Muscle layer of colon (tissue), 2 donors: ENCODE results near the gene LPCAT2.

Experiments used
- H3K27ac ChIP-seq: one replicate; pipeline ENCODE4 v1.7.0; 2013; ENCODE audit warnings: low read depth, mild to moderate bottlenecking, low read length, moderate library complexity
- H3K27me3 ChIP-seq, 2 donors: one replicate each; pipeline ENCODE4 v1.7.0; 2013; ENCODE audit warnings: low read length in 2 of 2, mild to moderate bottlenecking in 2 of 2; ENCODE audit not compliant: insufficient read depth in 2 of 2, control insufficient read depth in 1 of 2
- H3K36me3 ChIP-seq: one replicate; pipeline ENCODE4 v1.7.0; 2013; ENCODE audit warnings: mild to moderate bottlenecking, low read length; ENCODE audit not compliant: insufficient read depth
- H3K4me1 ChIP-seq: one replicate; pipeline ENCODE4 v1.7.0; 2013; ENCODE audit warnings: mild to moderate bottlenecking, low read length; ENCODE audit not compliant: insufficient read depth
- H3K4me3 ChIP-seq, 2 donors: one replicate each; pipeline ENCODE4 v1.7.0; 2013; ENCODE audit warnings: low read length in 2 of 2, low read depth in 1 of 2, mild to moderate bottlenecking in 1 of 2, moderate library complexity in 1 of 2
- H3K9ac ChIP-seq: one replicate; pipeline ENCODE4 v1.7.0; 2013; ENCODE audit warnings: low read length
- H3K9me3 ChIP-seq: one replicate; pipeline ENCODE4 v1.7.0; 2013; ENCODE audit warnings: mild to moderate bottlenecking, low read length
- donor health status: abdominal sarcoma.
- donor health status: Adenocarcinoma of cecum.

The LPCAT2 gene

DNA sequence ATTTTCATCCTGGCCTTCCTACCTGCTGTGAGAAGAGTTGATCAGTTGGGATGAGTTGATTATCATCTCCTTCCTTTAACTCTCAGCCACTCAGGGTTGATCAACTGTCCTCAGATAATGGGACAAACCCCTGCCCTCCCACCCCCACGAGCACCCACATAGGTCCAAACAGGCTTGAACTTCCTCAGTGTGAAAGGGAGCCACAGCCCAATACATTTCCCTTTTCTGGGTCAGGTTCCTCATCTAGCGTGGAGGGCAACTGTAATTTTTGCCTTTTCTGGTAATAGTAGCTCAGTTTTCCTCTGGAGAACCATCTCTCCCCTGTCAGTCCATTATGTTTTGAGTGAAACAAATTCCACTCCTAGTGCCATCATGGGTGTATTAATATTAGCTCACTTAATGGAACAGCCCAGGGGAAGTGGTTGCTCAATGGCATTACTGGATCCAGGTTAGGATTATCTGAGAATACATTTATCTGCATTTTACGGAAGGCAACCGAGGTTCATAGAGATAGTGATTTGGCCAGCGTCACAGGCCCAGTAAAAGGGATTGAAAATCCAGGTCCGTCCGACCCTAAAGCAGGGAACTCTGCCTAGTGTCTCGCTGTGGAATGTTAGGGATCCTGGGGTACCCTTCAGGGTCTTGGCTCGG lies 476 bp upstream of the LPCAT2 start:
- Histone ChIP-seq H3K27me3 (peaks cover 4% of the 10 kb centered on the region in 2 donors), H3K4me1 (peaks cover 11% of the 10 kb centered on the region), H3K9ac (no peak overlapping the region), H3K4me3 (peak overlapping the region; percentile 48 to 53), H3K27ac (no peak overlapping the region), H3K9me3 (no peaks in the 10 kb centered on the region), H3K36me3 (no peaks in the 10 kb centered on the region)

DNA sequence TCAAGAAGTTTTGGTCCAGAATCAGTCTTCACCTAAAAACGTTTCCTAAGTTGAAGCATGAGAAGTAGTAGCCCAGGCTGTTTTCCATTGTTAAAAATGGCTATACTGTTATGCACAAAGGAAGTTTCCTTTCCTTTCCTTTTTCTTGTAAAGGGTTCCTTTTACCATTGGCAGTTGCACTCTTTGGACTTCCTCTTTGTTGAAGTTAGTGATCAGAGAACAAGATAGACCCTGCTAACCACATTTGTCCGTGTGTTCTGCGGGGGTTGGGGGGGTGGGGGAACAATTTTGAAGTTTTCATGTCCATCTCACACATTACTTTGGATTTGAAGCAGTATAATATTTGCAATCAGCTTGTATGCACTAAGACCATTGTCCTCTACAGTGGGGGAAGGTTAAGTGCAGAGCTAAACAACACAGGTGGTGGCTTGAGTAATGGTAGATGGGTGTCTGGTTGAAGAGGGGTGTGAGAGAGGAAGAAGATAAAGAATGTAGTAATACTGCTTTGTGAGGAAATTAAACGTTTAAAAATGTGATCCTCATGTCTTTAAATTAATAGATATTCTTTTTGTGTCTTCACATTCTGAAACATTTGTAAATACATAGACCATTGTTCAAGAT lies 1.4 kb downstream of the LPCAT2 start:
- no peak overlapping the region for H3K9ac ChIP-seq
- H3K4me1 ChIP-seq: peaks cover 7% of the 10 kb centered on the region
- H3K27ac ChIP-seq: no peak overlapping the region
- H3K4me3 ChIP-seq: no peak overlapping the region
- no peaks in the 10 kb centered on the region for H3K36me3 ChIP-seq
- H3K27me3 ChIP-seq: peaks cover 4% of the 10 kb centered on the region in 2 donors
- H3K9me3 ChIP-seq: no peaks in the 10 kb centered on the region

DNA sequence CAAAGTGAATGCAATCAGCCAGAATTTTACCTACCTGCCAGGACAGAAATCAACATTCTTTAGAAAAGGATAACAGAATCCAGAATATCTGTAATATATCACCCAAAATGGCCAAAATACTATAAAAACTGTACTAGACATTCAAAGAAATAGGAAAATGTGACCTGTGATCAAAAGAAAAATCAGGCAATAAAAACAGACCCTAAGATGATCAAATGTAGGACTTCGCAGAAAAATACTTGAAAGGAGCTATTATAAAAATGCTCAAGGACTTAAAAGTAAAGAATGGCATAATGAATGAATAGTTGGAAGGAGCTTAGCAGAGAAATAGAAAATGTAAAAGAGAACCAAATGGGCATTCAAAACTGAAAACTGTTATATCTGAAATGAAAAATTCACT lies 4.1 kb downstream of the LPCAT2 start:
- Histone ChIP-seq H3K36me3 (no peaks in the 10 kb centered on the region), H3K9me3 (no peaks in the 10 kb centered on the region), H3K4me1 (peaks cover 7% of the 10 kb centered on the region), H3K9ac (no peak overlapping the region), H3K4me3 (no peak overlapping the region), H3K27ac (no peak overlapping the region), H3K27me3 (peaks cover 4% of the 10 kb centered on the region in 2 donors)

DNA sequence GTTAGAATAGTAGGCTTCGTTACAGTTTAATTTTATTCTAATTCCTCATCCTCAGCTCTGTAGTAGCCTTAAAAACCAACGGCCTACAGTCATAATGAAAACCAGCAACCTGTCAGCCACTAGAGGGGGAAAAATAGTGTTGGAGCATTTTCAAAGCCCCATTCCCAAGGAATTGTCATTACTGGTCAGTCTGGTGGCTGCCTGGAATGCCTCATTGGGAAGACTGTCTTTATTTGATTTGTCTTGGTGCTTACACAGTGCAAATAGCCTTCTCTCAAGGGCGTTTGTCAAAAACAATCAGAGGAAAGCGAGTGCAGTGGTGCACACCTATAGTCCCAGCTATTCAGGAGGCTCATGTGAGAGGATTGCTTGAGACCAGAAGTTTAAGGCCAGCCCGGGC lies 4.7 kb downstream of the LPCAT2 start:
- Histone ChIP-seq H3K36me3 (no peaks in the 10 kb centered on the region), H3K9me3 (no peaks in the 10 kb centered on the region), H3K27me3 (peaks cover 4% of the 10 kb centered on the region in 2 donors), H3K27ac (no peak overlapping the region), H3K4me3 (no peak overlapping the region), H3K4me1 (peaks cover 4% of the 10 kb centered on the region), H3K9ac (no peak overlapping the region)

DNA sequence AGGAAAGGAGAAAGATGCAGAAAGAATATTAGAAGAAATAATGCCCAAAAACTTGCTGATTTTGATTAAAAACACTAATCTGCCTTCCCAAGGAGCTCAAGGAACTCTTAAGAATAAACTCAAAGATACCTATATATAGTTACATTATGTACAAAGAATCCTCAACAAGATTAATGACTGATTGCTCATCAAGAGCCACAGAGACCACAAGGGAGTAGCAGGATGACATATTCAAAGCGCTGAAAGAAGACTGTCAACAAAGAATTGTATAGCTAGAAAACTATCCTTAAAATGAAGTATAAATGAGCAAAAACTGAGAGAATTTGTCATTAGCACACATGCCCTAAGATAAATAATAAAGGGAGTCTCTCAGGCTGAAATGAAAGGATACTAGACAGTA lies 6.2 kb downstream of the LPCAT2 start:
- Histone ChIP-seq H3K36me3 (no peaks in the 10 kb centered on the region), H3K27me3 (peaks cover 0 to under 1% of the 10 kb centered on the region in 2 donors), H3K9me3 (no peaks in the 10 kb centered on the region), H3K4me1 (no peaks in the 10 kb centered on the region), H3K4me3 (no peak overlapping the region), H3K27ac (no peak overlapping the region), H3K9ac (no peak overlapping the region)

DNA sequence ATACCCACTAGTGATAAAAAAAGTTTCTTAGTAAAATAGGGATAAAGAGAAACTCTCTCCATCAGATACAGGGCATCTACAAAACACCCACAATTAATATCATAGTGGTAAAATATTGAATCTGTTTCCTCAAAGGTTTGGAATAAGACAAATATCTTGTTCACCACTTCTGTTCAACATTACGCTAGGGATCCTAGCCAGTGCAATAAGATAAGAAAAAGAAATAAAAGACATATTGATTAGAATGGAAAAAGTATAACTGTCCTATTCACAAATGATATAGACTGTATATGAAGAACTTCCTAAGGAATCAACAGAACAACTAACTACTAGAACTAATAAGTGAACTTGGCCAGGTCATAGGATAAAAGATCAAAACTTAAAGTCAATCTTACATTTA lies 12.9 kb downstream of the LPCAT2 start:
- H3K9ac ChIP-seq: no peak overlapping the region
- H3K4me1 ChIP-seq: no peaks in the 10 kb centered on the region
- peaks cover 10% of the 10 kb centered on the region for H3K9me3 ChIP-seq
- H3K4me3 ChIP-seq: no peak overlapping the region
- no peaks in the 10 kb centered on the region for H3K27me3 ChIP-seq
- no peak overlapping the region for H3K27ac ChIP-seq
- H3K36me3 ChIP-seq: no peaks in the 10 kb centered on the region

DNA sequence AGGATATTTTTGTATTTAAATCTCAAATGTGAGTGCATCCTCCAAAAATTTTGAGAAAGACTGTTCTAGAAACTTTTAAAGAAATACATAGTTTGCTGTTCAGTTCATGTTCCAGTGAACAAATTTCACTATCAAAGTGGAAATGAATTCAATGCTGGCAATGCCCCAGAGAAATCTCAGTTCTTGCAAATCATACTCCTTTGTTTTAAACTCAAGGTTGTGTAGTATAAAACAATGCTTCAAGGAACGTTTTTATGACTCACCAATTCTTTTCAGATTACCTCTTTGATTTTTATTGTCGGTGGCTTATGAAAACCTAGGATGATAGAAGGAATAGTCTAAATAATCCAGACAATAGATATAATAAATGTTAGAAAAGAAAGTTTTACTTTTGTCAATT lies 17.6 kb downstream of the LPCAT2 start:
- no peaks in the 10 kb centered on the region for H3K4me1 ChIP-seq
- no peak overlapping the region for H3K4me3 ChIP-seq
- no peak overlapping the region for H3K27ac ChIP-seq
- peaks cover 10% of the 10 kb centered on the region for H3K9me3 ChIP-seq
- no peaks in the 10 kb centered on the region for H3K27me3 ChIP-seq
- no peaks in the 10 kb centered on the region for H3K36me3 ChIP-seq
- H3K9ac ChIP-seq: no peak overlapping the region

DNA sequence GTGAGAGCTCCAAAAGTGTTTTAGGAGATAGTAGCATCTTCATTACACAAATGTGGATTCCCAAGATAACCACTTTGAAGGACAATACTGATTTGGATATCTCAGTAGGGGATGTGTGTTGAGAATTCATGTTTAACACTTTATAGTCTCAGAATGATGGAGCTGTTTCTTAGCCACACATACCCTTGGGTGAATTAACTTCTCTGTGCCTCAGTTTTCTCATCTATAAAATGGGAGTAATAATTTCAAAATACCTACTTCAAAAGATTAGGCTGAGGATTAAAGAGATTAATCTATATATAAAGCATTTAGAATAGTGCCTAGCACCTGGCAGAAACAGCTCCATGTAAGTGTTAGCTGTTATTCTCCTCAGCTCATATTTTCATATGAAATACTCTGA lies 19.0 kb downstream of the LPCAT2 start:
- H3K9me3 ChIP-seq: no peaks in the 10 kb centered on the region

DNA sequence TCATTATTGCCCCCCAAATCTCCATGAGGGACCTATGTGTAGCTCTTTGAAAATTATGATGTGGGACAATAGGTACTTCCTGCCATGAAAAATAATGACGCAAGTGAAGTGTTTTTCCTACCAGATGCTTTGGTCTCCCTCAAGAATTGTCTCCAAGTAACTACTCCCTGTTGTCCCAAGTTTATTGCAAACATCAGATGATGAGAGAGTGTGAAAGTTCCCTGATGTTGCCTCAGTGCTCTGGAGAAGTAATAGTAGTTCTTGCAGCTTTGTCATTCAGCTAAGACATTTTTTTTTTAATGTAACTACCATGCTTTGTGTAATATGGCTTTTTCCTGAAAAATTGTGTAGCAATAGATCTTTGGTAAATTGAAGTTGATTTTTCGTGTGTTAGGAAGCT lies 20.1 kb downstream of the LPCAT2 start:
- no peaks in the 10 kb centered on the region for H3K9me3 ChIP-seq
- no peaks in the 10 kb centered on the region for H3K36me3 ChIP-seq
- no peaks in the 10 kb centered on the region for H3K27me3 ChIP-seq
- H3K27ac ChIP-seq: no peak overlapping the region
- H3K4me1 ChIP-seq: no peaks in the 10 kb centered on the region
- no peak overlapping the region for H3K4me3 ChIP-seq
- no peak overlapping the region for H3K9ac ChIP-seq

More for the DNA sequence above, 19.0 kb downstream of the LPCAT2 start:
- H3K27me3 ChIP-seq: no peaks in the 10 kb centered on the region
- no peak overlapping the region for H3K9ac ChIP-seq
- no peaks in the 10 kb centered on the region for H3K4me1 ChIP-seq
- H3K27ac ChIP-seq: no peak overlapping the region
- no peak overlapping the region for H3K4me3 ChIP-seq
- H3K36me3 ChIP-seq: no peaks in the 10 kb centered on the region

DNA sequence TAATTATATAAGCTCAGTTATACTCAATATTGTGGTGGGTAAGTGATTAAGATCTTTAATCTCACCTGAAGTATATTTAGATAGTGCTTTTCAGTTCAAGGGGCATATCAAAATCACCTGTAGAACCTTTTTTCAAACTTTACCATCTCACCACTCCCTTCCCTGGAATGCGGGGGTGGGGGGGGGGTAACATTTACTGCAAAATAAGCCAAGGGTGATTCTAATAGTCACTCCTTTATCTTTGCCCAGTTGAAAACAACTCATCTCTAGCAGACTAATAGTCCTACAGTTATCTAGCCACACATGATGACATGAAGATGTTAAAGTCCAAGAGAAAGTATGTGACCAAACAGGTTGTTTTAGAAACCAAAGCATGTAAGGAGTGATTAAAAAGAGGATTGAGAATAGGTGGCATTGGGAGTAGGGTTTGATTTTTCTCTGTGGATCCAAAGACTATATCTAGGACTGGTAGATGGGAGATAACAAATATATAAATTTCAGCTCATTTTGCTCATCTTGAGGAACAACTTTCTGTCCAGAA lies 21.5 kb downstream of the LPCAT2 start:
- Histone ChIP-seq H3K4me3 (no peak overlapping the region), H3K27ac (no peak overlapping the region), H3K27me3 (no peaks in the 10 kb centered on the region), H3K9ac (no peak overlapping the region), H3K4me1 (no peaks in the 10 kb centered on the region), H3K9me3 (no peaks in the 10 kb centered on the region), H3K36me3 (no peaks in the 10 kb centered on the region)

DNA sequence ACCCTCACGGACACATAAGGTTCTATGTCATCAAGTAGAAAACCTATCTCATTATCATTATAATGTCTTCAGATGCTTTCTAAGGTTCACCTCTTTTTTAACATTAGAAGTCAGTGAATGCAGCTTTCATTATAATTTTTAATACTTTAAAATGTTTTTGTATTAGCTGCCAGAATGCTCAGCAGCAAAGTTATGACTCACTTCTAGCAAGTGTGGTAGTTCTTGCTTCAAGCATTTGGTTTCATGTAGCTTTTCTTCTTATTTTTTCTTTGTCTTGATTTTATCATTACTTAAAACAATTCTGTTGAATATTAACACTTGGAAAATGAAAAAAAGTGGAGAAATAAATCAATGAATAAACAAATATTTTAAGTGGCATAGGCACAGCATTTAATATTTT lies 23.4 kb downstream of the LPCAT2 start:
- H3K27me3 ChIP-seq: no peaks in the 10 kb centered on the region
- no peaks in the 10 kb centered on the region for H3K36me3 ChIP-seq
- H3K9me3 ChIP-seq: no peaks in the 10 kb centered on the region
- H3K4me1 ChIP-seq: no peaks in the 10 kb centered on the region
- no peak overlapping the region for H3K9ac ChIP-seq
- no peak overlapping the region for H3K4me3 ChIP-seq
- no peak overlapping the region for H3K27ac ChIP-seq

DNA sequence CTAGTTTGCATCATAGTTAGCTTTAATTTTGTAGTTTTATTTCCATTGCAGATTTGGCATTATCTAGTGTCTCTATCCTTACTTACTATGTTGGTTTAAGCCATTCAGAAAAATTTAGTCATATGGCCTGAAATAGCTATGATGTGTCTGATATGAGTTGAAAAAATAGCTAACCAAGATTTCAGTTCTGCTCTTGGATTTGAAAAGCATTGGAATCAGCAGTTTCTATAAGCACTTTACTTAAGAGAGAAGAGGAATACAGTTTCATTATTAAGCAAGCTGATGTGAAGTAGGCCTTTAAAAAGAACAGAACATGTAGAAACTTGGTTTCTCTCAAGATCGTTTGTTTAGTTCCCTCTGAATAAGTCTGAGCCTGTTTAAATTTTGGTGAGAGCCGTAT lies 25.9 kb downstream of the LPCAT2 start:
- H3K4me1 ChIP-seq: no peaks in the 10 kb centered on the region
- no peak overlapping the region for H3K27ac ChIP-seq
- no peaks in the 10 kb centered on the region for H3K27me3 ChIP-seq
- no peak overlapping the region for H3K9ac ChIP-seq
- H3K9me3 ChIP-seq: no peaks in the 10 kb centered on the region
- H3K36me3 ChIP-seq: no peaks in the 10 kb centered on the region
- H3K4me3 ChIP-seq: no peak overlapping the region
